CD4-positive, alpha-beta T cell treated with Interleukin-15 for 1 hour (primary cell): ENCODE data around the gene FLNC.
A peak's percentile ranks its signal among the peaks of the same experiment; 100 is the strongest.

Experiments
- DNase-seq: peaks from one replicate; pipeline ENCODE4 v3.0.0-alpha.2; 2020

Gene FLNC

GRCh38 chr7:128831994-128832879 is 2.0 kb downstream of the FLNC start:
- DNase-seq = no peak

- DNase-seq = no peak
These were observed 2.6 kb downstream of the FLNC start for GRCh38 chr7:128832880-128833147.

- no peak for DNase-seq
These were observed 3.1 kb downstream of the FLNC start for GRCh38 chr7:128833148-128833945.

- DNase-seq = no peak
These were observed 3.7 kb downstream of the FLNC start for GRCh38 chr7:128833946-128834325.

GRCh38 chr7:128835231-128835751 is 5.1 kb downstream of the FLNC start:
- DNase-seq = no peak

- no peak for DNase-seq
These were observed 5.8 kb downstream of the FLNC start for GRCh38 chr7:128835790-128836641.

- no peak for DNase-seq
These were observed 6.6 kb downstream of the FLNC start for GRCh38 chr7:128836729-128837348.

- DNase-seq = no peak
These were observed 7.3 kb downstream of the FLNC start for GRCh38 chr7:128837521-128837921.

- DNase-seq = no peak
These were observed 8.0 kb downstream of the FLNC start for GRCh38 chr7:128838109-128838779.

- no peak for DNase-seq
These were observed 8.9 kb downstream of the FLNC start for GRCh38 chr7:128838981-128839731.

- DNase-seq = no peak
These were observed 9.6 kb downstream of the FLNC start for GRCh38 chr7:128839751-128840177.

GRCh38 chr7:128840326-128841170 is 10.3 kb downstream of the FLNC start:
- DNase-seq = no peak

- no peak for DNase-seq
These were observed 11.0 kb downstream of the FLNC start for GRCh38 chr7:128841171-128841690.

- DNase-seq = peak; percentile 36
These were observed 11.9 kb downstream of the FLNC start for GRCh38 chr7:128841921-128842673.

- no peak for DNase-seq
These were observed 12.8 kb downstream of the FLNC start for GRCh38 chr7:128842674-128843641.

GRCh38 chr7:128843938-128844621 is 13.9 kb downstream of the FLNC start:
- DNase-seq = no peak

GRCh38 chr7:128844777-128845311 is 14.6 kb downstream of the FLNC start:
- no peak for DNase-seq
